ENCODE data around the gene CASTOR2. TPM values are rescaled to one million over a fixed set of nuclear protein-coding genes. Genes with fewer than 3 reads are reported as not detected.
"Not testable (repeated sequence)": the region's sequence is repeated elsewhere in the genome, so short reads cannot be mapped to it uniquely, and the experiment has no call there.

Gene CASTOR2
- total RNA-seq: 1 to 10 TPM; 4.4 to 5.6 TPM

- DNase-seq: peak; percentile 70 to 78
- H3K27ac Mint-ChIP-seq; H3K4me1 Mint-ChIP-seq (ENCODE audit: low read depth); H3K36me3 Mint-ChIP-seq (ENCODE audit: insufficient read depth in 2 of 2); H3K9me3 Mint-ChIP-seq; H3K27me3 Mint-ChIP-seq (ENCODE audit: low read depth): not testable (repeated sequence)
- H3K4me3 Mint-ChIP-seq: peak within 1 kb of the TSS; percentile 54 to 69
- peak; percentile 95 to 96 for ATAC-seq (replicated peaks in 1 of 2)
These were observed at the start of gene CASTOR2 for GRCh38 chr7:74964511-74965119. TSS of gene CASTOR2 (plus strand) at chr7:74964705. CDS start at chr7:74964986, 281 bp downstream.

GRCh38 chr7:74922321-74922890, 42.1 kb upstream of the CASTOR2 start:
- ATAC-seq (replicated peaks in 1 of 2); H3K4me3 Mint-ChIP-seq; H3K9me3 Mint-ChIP-seq; DNase-seq; H3K36me3 Mint-ChIP-seq (ENCODE audit: insufficient read depth in 2 of 2); H3K4me1 Mint-ChIP-seq (ENCODE audit: low read depth); H3K27ac Mint-ChIP-seq; H3K27me3 Mint-ChIP-seq (ENCODE audit: low read depth): not testable (repeated sequence)

GRCh38 chr7:74923644-74924043, 40.9 kb upstream of the CASTOR2 start:
- H3K36me3 Mint-ChIP-seq (ENCODE audit: insufficient read depth in 2 of 2); H3K4me1 Mint-ChIP-seq (ENCODE audit: low read depth); H3K4me3 Mint-ChIP-seq; DNase-seq; H3K27me3 Mint-ChIP-seq (ENCODE audit: low read depth); H3K27ac Mint-ChIP-seq; H3K9me3 Mint-ChIP-seq; ATAC-seq (replicated peaks in 1 of 2): not testable (repeated sequence)

GRCh38 chr7:74926968-74927367, 37.5 kb upstream of the CASTOR2 start:
- not testable (repeated sequence) for H3K27ac Mint-ChIP-seq; H3K27me3 Mint-ChIP-seq (ENCODE audit: low read depth); H3K36me3 Mint-ChIP-seq (ENCODE audit: insufficient read depth in 2 of 2); DNase-seq; H3K9me3 Mint-ChIP-seq; H3K4me1 Mint-ChIP-seq (ENCODE audit: low read depth); H3K4me3 Mint-ChIP-seq
- ATAC-seq (replicated peaks in 1 of 2): peak; percentile 86 to 90

GRCh38 chr7:74931563-74932328, 32.8 kb upstream of the CASTOR2 start:
- H3K36me3 Mint-ChIP-seq (ENCODE audit: insufficient read depth in 2 of 2); ATAC-seq (replicated peaks in 1 of 2); DNase-seq; H3K27me3 Mint-ChIP-seq (ENCODE audit: low read depth); H3K4me1 Mint-ChIP-seq (ENCODE audit: low read depth); H3K9me3 Mint-ChIP-seq; H3K4me3 Mint-ChIP-seq; H3K27ac Mint-ChIP-seq: not testable (repeated sequence)

- not testable (repeated sequence) for DNase-seq; H3K4me3 Mint-ChIP-seq; ATAC-seq (replicated peaks in 1 of 2); H3K9me3 Mint-ChIP-seq; H3K4me1 Mint-ChIP-seq (ENCODE audit: low read depth); H3K27me3 Mint-ChIP-seq (ENCODE audit: low read depth); H3K27ac Mint-ChIP-seq; H3K36me3 Mint-ChIP-seq (ENCODE audit: insufficient read depth in 2 of 2)
These were observed 25.1 kb upstream of the CASTOR2 start for GRCh38 chr7:74939429-74939828.

GRCh38 chr7:74941302-74942069, 23.0 kb upstream of the CASTOR2 start:
- H3K4me3 Mint-ChIP-seq; H3K9me3 Mint-ChIP-seq; H3K4me1 Mint-ChIP-seq (ENCODE audit: low read depth); DNase-seq; H3K27me3 Mint-ChIP-seq (ENCODE audit: low read depth); H3K27ac Mint-ChIP-seq; H3K36me3 Mint-ChIP-seq (ENCODE audit: insufficient read depth in 2 of 2); ATAC-seq (replicated peaks in 1 of 2): not testable (repeated sequence)

- not testable (repeated sequence) for DNase-seq; H3K27me3 Mint-ChIP-seq (ENCODE audit: low read depth); H3K4me1 Mint-ChIP-seq (ENCODE audit: low read depth); ATAC-seq (replicated peaks in 1 of 2); H3K36me3 Mint-ChIP-seq (ENCODE audit: insufficient read depth in 2 of 2); H3K9me3 Mint-ChIP-seq; H3K4me3 Mint-ChIP-seq; H3K27ac Mint-ChIP-seq
These were observed 20.6 kb upstream of the CASTOR2 start for GRCh38 chr7:74943923-74944322.

- H3K4me1 Mint-ChIP-seq (ENCODE audit: low read depth); DNase-seq; ATAC-seq (replicated peaks in 1 of 2); H3K9me3 Mint-ChIP-seq; H3K27ac Mint-ChIP-seq; H3K27me3 Mint-ChIP-seq (ENCODE audit: low read depth); H3K36me3 Mint-ChIP-seq (ENCODE audit: insufficient read depth in 2 of 2); H3K4me3 Mint-ChIP-seq: not testable (repeated sequence)
These were observed 16.8 kb upstream of the CASTOR2 start for GRCh38 chr7:74947741-74948140.

GRCh38 chr7:74953774-74954173, 10.7 kb upstream of the CASTOR2 start:
- H3K36me3 Mint-ChIP-seq (ENCODE audit: insufficient read depth in 2 of 2); H3K27me3 Mint-ChIP-seq (ENCODE audit: low read depth); H3K9me3 Mint-ChIP-seq; H3K4me3 Mint-ChIP-seq; H3K4me1 Mint-ChIP-seq (ENCODE audit: low read depth); ATAC-seq (replicated peaks in 1 of 2); DNase-seq; H3K27ac Mint-ChIP-seq: not testable (repeated sequence)

GRCh38 chr7:74958328-74958727, 6.2 kb upstream of the CASTOR2 start:
- DNase-seq; H3K27ac Mint-ChIP-seq; H3K9me3 Mint-ChIP-seq; H3K27me3 Mint-ChIP-seq (ENCODE audit: low read depth); ATAC-seq (replicated peaks in 1 of 2); H3K4me3 Mint-ChIP-seq; H3K36me3 Mint-ChIP-seq (ENCODE audit: insufficient read depth in 2 of 2); H3K4me1 Mint-ChIP-seq (ENCODE audit: low read depth): not testable (repeated sequence)

- not testable (repeated sequence) for ATAC-seq (replicated peaks in 1 of 2); H3K27me3 Mint-ChIP-seq (ENCODE audit: low read depth); H3K27ac Mint-ChIP-seq; H3K4me1 Mint-ChIP-seq (ENCODE audit: low read depth); H3K9me3 Mint-ChIP-seq; H3K36me3 Mint-ChIP-seq (ENCODE audit: insufficient read depth in 2 of 2)
- H3K4me3 Mint-ChIP-seq: peak overlapping the region; percentile 54 to 69
- DNase-seq: peak in 1 of 2 donors; percentile 1
These were observed 598 bp upstream of the CASTOR2 start for GRCh38 chr7:74963704-74964510.

Data from activated T-cell treated with anti-CD3 and anti-CD28 coated beads, Interleukin-2, amount 50 U/mL, for 72 hours (primary cell).